Gastroesophageal sphincter (tissue), 4 donors: ENCODE measurements around the gene CCM2L. TPM values are rescaled to one million over a fixed set of nuclear protein-coding genes. Genes with fewer than 3 reads are reported as not detected.

ENCODE experiments used
- ATAC-seq: fragments of 150-250 bp; one replicate; pipeline ENCODE4 v1.9.1; 2016; ENCODE audit warnings: mild to moderate bottlenecking, moderate library complexity
- H3K27ac ChIP-seq, 4 donors: fragments of 200-600 bp; sonication (generic) in 3 of 4; 1 replicate in 3 of 4; 2 replicates in 1 of 4; pipeline ENCODE4 v1.5.1; 2016 to 2019
- H3K27me3 ChIP-seq: fragments of 200-600 bp; sonication (generic); one replicate; pipeline ENCODE4 v1.5.1; 2019
- H3K36me3 ChIP-seq, 2 donors: fragments of 200-600 bp; sonication (generic); one replicate each; pipeline ENCODE4 v1.5.1; 2019; ENCODE audit warnings: control low read depth in 1 of 2
- H3K4me1 ChIP-seq, 3 donors: fragments of 200-600 bp; sonication (generic); 1 replicate in 2 of 3; 2 replicates in 1 of 3; pipeline ENCODE4 v1.5.1; 2016 to 2019; ENCODE audit warnings: control low read depth in 2 of 3
- H3K4me3 ChIP-seq, 2 donors: fragments of 200-600 bp; sonication (generic); one replicate each; pipeline ENCODE4 v1.5.1; 2019; ENCODE audit warnings: mild to moderate bottlenecking in 1 of 2, moderate library complexity in 1 of 2
- H3K9me3 ChIP-seq, 3 donors: fragments of 200-600 bp; sonication (generic); one replicate each; pipeline ENCODE4 v1.5.1; 2017 to 2019; ENCODE audit warnings: control low read depth in 2 of 3
- EP300 ChIP-seq: sonication (generic); formaldehyde crosslinking; IDR thresholded peaks from one replicate; pipeline ENCODE4 v1.6.1; 2017; ENCODE audit warnings: antibody characterized with exemption, mild to moderate bottlenecking
- POLR2A ChIP-seq, 2 donors: fragments of 450-650 bp; IDR thresholded peaks; one replicate each; pipeline ENCODE4 v1.6.1; 2017; ENCODE audit warnings: antibody characterized with exemption in 2 of 2, mild to moderate bottlenecking in 2 of 2, moderate library complexity in 1 of 2
- POLR2AphosphoS5 ChIP-seq: sonication (generic); formaldehyde crosslinking; IDR thresholded peaks from one replicate; pipeline ENCODE4 v1.6.1; 2017; ENCODE audit warnings: antibody characterized with exemption
- WGBS, 2 donors: methylation state at CpG; one replicate each; pipeline ENCODE4 v1.1.5; 2018; ENCODE audit warnings: low coverage in 1 of 2; 5-methylcytosine and 5-hydroxymethylcytosine counted together
- total RNA-seq, 4 donors: library from RNA; depleted of rRNA; stranded (reverse); fragments of >200 nt; gene quantifications; one replicate each; pipeline ENCODE4 v1.1.0, GENCODE V29; 2016
- TF ChIP-seq, protein P1 (sequence below), 4 experiments: fragments of 200-600 bp in 2 of 4; fragments of 450-650 bp in 2 of 4; sonication (generic) in 1 of 4; IDR thresholded peaks; one replicate each; pipeline ENCODE4 v1.5.1; 2017 to 2019; ENCODE audit warnings: antibody characterized with exemption in 4 of 4, mild to moderate bottlenecking in 2 of 4, moderate library complexity in 2 of 4

CCM2L gene
- total RNA-seq, 4 donors from 2014 or later, result 3.0 to 9.3 (median 5.6) TPM

DNA sequence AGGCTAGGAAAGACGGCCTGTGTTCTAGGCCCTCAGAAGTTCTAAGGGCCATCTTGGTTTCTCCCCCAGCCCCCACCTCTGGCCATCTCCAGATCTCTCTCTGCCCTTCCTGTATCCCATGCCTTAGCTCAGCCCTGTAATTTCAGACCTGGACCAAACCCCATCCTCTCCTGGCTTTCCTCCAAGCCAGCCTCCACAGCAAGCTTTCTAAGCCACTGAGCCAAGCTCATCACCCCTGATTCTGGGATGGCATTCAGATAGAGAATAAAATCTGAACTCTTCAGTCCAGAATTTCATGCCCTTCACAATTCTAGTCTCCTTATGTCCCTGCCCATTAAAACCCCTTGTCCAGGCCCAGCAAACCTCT lies 18.9 kb upstream of the CCM2L start:
- WGBS, 2 donors, result 29 to 60% methylated on average over 1 of the region's 1 CpG
- ATAC-seq, result no peak
- Histone ChIP-seq H3K27me3 (peaks cover 28% of the 10 kb centered on the region), H3K9me3 (no peaks in the 10 kb centered on the region), H3K27ac (no peak overlapping the region), H3K4me1 (peaks cover 0 to 6% (median 0%) of the 10 kb centered on the region in 3 donors), H3K4me3 (no peak overlapping the region), H3K36me3 (no peaks in the 10 kb centered on the region)
- TF ChIP-seq POLR2AphosphoS5, result no peak
- TF ChIP-seq POLR2A (IDR thresholded peaks at IDR 0.05), result no peak

DNA sequence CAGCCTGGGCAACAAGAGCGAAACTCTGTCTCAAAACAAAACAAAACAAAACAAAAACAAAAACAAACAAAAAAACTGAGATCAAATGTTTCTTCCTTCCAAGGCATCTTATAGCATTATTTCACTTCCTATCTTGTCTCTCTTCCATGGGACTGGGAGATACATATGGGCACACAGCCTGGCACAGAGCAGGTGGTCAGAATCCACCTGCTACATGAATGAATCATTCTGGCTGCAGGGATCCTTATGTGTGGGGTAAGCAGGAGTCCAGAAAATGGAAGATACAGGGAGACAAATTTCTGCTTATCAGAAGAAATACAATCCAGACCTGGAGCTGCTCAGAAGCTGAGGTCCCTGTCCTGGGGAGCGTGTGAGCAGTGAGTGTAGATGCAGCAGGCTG lies 18.2 kb upstream of the CCM2L start:
- H3K27me3 ChIP-seq, result peaks cover 35% of the 10 kb centered on the region
- ATAC-seq, result no peak
- 80 to 92% methylated on average over 1 to 2 of the region's 2 CpGs for WGBS, 2 donors
- H3K4me1 ChIP-seq, result peaks cover 0 to 6% (median 0%) of the 10 kb centered on the region in 3 donors
- TF ChIP-seq POLR2A (IDR thresholded peaks at IDR 0.05) (no peak), EP300 (no peak), POLR2AphosphoS5 (no peak)
- TF ChIP-seq, protein P1, sequence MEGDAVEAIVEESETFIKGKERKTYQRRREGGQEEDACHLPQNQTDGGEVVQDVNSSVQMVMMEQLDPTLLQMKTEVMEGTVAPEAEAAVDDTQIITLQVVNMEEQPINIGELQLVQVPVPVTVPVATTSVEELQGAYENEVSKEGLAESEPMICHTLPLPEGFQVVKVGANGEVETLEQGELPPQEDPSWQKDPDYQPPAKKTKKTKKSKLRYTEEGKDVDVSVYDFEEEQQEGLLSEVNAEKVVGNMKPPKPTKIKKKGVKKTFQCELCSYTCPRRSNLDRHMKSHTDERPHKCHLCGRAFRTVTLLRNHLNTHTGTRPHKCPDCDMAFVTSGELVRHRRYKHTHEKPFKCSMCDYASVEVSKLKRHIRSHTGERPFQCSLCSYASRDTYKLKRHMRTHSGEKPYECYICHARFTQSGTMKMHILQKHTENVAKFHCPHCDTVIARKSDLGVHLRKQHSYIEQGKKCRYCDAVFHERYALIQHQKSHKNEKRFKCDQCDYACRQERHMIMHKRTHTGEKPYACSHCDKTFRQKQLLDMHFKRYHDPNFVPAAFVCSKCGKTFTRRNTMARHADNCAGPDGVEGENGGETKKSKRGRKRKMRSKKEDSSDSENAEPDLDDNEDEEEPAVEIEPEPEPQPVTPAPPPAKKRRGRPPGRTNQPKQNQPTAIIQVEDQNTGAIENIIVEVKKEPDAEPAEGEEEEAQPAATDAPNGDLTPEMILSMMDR (IDR thresholded peaks at IDR 0.05), result no peak
- no peaks in the 10 kb centered on the region for H3K9me3 ChIP-seq
- no peaks in the 10 kb centered on the region for H3K36me3 ChIP-seq
- H3K4me3 ChIP-seq, result no peak overlapping the region
- H3K27ac ChIP-seq, result no peak overlapping the region

GRCh38 chr20:31996996-31997395 lies 13.2 kb upstream of the CCM2L start:
- Histone ChIP-seq H3K9me3 (no peaks in the 10 kb centered on the region), H3K27ac (no peak overlapping the region), H3K4me1 (peaks cover 0 to 6% (median 0%) of the 10 kb centered on the region in 3 donors), H3K27me3 (peaks cover 56% of the 10 kb centered on the region), H3K36me3 (no peaks in the 10 kb centered on the region), H3K4me3 (no peak overlapping the region)
- no CpG with 5 or more reads among the region's 18 CpGs for WGBS, 2 donors
- ATAC-seq, result no peak
- TF ChIP-seq POLR2AphosphoS5 (no peak), POLR2A (IDR thresholded peaks at IDR 0.05) (no peak), EP300 (no peak)
- TF ChIP-seq, protein P1 (IDR thresholded peaks at IDR 0.05), result no peak

- peaks cover 0 to 6% (median 0%) of the 10 kb centered on the region in 3 donors for H3K4me1 ChIP-seq
- H3K4me3 ChIP-seq, result no peak overlapping the region
- ATAC-seq, result no peak
- H3K27ac ChIP-seq, result no peak overlapping the region
- H3K9me3 ChIP-seq, result no peaks in the 10 kb centered on the region
- no peaks in the 10 kb centered on the region for H3K36me3 ChIP-seq
- H3K27me3 ChIP-seq, result peaks cover 58% of the 10 kb centered on the region
- TF ChIP-seq POLR2A (IDR thresholded peaks at IDR 0.05) (no peak), EP300 (no peak), POLR2AphosphoS5 (no peak)
- TF ChIP-seq, protein P1 (IDR thresholded peaks at IDR 0.05), result no peak
- 17 to 57% methylated on average over 1 of the region's 2 CpGs for WGBS, 2 donors
Measured at GRCh38 chr20:31998246-31998645, 12.0 kb upstream of the CCM2L start.

- no peak for ATAC-seq
- H3K4me1 ChIP-seq, result no peaks in the 10 kb centered on the region
- 57% methylated on average over 2 of the region's 2 CpGs; no CpG with 5 or more reads in 1 of the 2 donors for WGBS, 2 donors
Measured at GRCh38 chr20:32003325-32003724, 6.9 kb upstream of the CCM2L start.

More at GRCh38 chr20:32003325-32003724, 6.9 kb upstream of the CCM2L start:
- H3K4me3 ChIP-seq, result no peak overlapping the region
- no peak overlapping the region for H3K27ac ChIP-seq
- H3K9me3 ChIP-seq, result no peaks in the 10 kb centered on the region
- TF ChIP-seq, protein P1 (IDR thresholded peaks at IDR 0.05), result no peak
- TF ChIP-seq POLR2AphosphoS5 (no peak), EP300 (no peak), POLR2A (IDR thresholded peaks at IDR 0.05) (no peak)
- H3K27me3 ChIP-seq, result peaks cover 32% of the 10 kb centered on the region
- no peaks in the 10 kb centered on the region for H3K36me3 ChIP-seq
